GM18867 (cell line): Measurements from ENCODE around the gene TPRN.
"Not testable (repeated sequence)": the region's sequence is repeated elsewhere in the genome, so short reads cannot be mapped to it uniquely, and the experiment has no call there.

Experiments
- ATAC-seq: cut with Tn5 transposase; IDR thresholded peaks from one replicate; pipeline ENCODE4 v1.9.1; 2021; ENCODE audit warnings: mild to moderate bottlenecking, moderate library complexity; ENCODE audit not compliant: unreplicated experiment

The TPRN gene

GRCh38 chr9:137200311-137201204 lies at the start of gene TPRN:
TPRN (minus strand) TSS chr9:137200741; CDS start chr9:137200711, 30 bp downstream.
- ATAC-seq: peak; percentile 84

GRCh38 chr9:137247916-137248175 lies 47.3 kb upstream of the TPRN start:
- ATAC-seq: no peak

- no peak for ATAC-seq
These were observed 46.8 kb upstream of the TPRN start for GRCh38 chr9:137247135-137247915.

- no peak for ATAC-seq
These were observed 45.2 kb upstream of the TPRN start for GRCh38 chr9:137245450-137246421.

GRCh38 chr9:137244486-137245449 lies 44.2 kb upstream of the TPRN start:
- ATAC-seq: no peak

GRCh38 chr9:137243626-137244485 lies 43.3 kb upstream of the TPRN start:
- no peak for ATAC-seq

GRCh38 chr9:137243266-137243625 lies 42.7 kb upstream of the TPRN start:
- ATAC-seq: not testable (repeated sequence)

GRCh38 chr9:137242269-137243203 lies 42.0 kb upstream of the TPRN start:
- no peak for ATAC-seq

GRCh38 chr9:137241490-137242268 lies 41.1 kb upstream of the TPRN start:
- no peak for ATAC-seq

- ATAC-seq: peak; percentile 70
These were observed 40.4 kb upstream of the TPRN start, which contains the start of gene TUBB4B for GRCh38 chr9:137240841-137241489. TUBB4B (plus strand) TSS chr9:137241287; CDS start chr9:137241361, 74 bp downstream.

- ATAC-seq: peak; percentile 27
These were observed 39.8 kb upstream of the TPRN start for GRCh38 chr9:137240318-137240840.

GRCh38 chr9:137239541-137240200 lies 39.1 kb upstream of the TPRN start:
- not testable (repeated sequence) for ATAC-seq

- no peak for ATAC-seq
These were observed 37.5 kb upstream of the TPRN start for GRCh38 chr9:137237759-137238726.

- ATAC-seq: no peak
These were observed 36.4 kb upstream of the TPRN start for GRCh38 chr9:137236936-137237421.
